Measurements from ENCODE around the gene GSTT2B. TPM values are rescaled to one million over a fixed set of nuclear protein-coding genes. Genes with fewer than 3 reads are reported as not detected.
"Not testable (repeated sequence)": the region's sequence is repeated elsewhere in the genome, so short reads cannot be mapped to it uniquely, and the experiment has no call there.

The GSTT2B gene
- total RNA-seq, 4 donors from 2014 or later, result 3.4 to 9.9 (median 7.5) TPM; not detected in 1

- WGBS, result 90% methylated on average over 3 of the region's 3 CpGs
- DNase-seq (ENCODE audit: extremely low spot score), result no peak
- Histone ChIP-seq H3K36me3 (no peaks in the 10 kb centered on the region), H3K4me3 (no peak overlapping the region), H3K27me3 (no peaks in the 10 kb centered on the region), H3K9me3 (no peaks in the 10 kb centered on the region), H3K4me1 (no peaks in the 10 kb centered on the region), H3K27ac (replicated peaks in 1 of 4) (no peak overlapping the region)
- intact Hi-C loops (cut with DNase I), result no loop called here
- TF ChIP-seq CTCF (IDR thresholded peaks at IDR 0.05) (no peak), POLR2AphosphoS5 (IDR thresholded peaks at IDR 0.05) (no peak), EP300 (IDR thresholded peaks at IDR 0.05) (no peak), POLR2A (IDR thresholded peaks at IDR 0.05; ENCODE audit: low read depth) (no peak)
Observed at GRCh38 chr22:23997092-23997491, 36.1 kb upstream of the GSTT2B start.

GRCh38 chr22:23993581-23994177, 32.7 kb upstream of the GSTT2B start:
- DNase-seq (ENCODE audit: extremely low spot score), result not testable (repeated sequence)

GRCh38 chr22:23993080-23993479, 32.1 kb upstream of the GSTT2B start:
- H3K27me3 ChIP-seq; H3K4me3 ChIP-seq; intact Hi-C loops (cut with DNase I); H3K4me1 ChIP-seq; H3K9me3 ChIP-seq; DNase-seq (ENCODE audit: extremely low spot score); H3K36me3 ChIP-seq; H3K27ac ChIP-seq (replicated peaks in 1 of 4): not testable (repeated sequence)
- 81% methylated on average over 2 of the region's 2 CpGs for WGBS

More at GRCh38 chr22:23993581-23994177, 32.7 kb upstream of the GSTT2B start:
- H3K9me3 ChIP-seq; H3K36me3 ChIP-seq; H3K27ac ChIP-seq (replicated peaks in 1 of 4); H3K4me3 ChIP-seq; H3K4me1 ChIP-seq; H3K27me3 ChIP-seq; intact Hi-C loops (cut with DNase I): not testable (repeated sequence)
- WGBS, result 82% methylated on average over 4 of the region's 4 CpGs

GRCh38 chr22:23989583-23990244, 28.7 kb upstream of the GSTT2B start:
- not testable (repeated sequence) for H3K4me1 ChIP-seq, H3K36me3 ChIP-seq
- WGBS, result 59% methylated on average over 2 of the region's 3 CpGs

GRCh38 chr22:23986538-23987178, 25.7 kb upstream of the GSTT2B start:
- H3K4me1 ChIP-seq; intact Hi-C loops (cut with DNase I); H3K27ac ChIP-seq (replicated peaks in 1 of 4); H3K4me3 ChIP-seq; DNase-seq (ENCODE audit: extremely low spot score); H3K27me3 ChIP-seq; H3K36me3 ChIP-seq; H3K9me3 ChIP-seq: not testable (repeated sequence)
- WGBS, result 85% methylated on average over 4 of the region's 4 CpGs

More at GRCh38 chr22:23989583-23990244, 28.7 kb upstream of the GSTT2B start:
- intact Hi-C loops (cut with DNase I); H3K27me3 ChIP-seq; H3K27ac ChIP-seq (replicated peaks in 1 of 4); DNase-seq (ENCODE audit: extremely low spot score); H3K4me3 ChIP-seq; H3K9me3 ChIP-seq: not testable (repeated sequence)

GRCh38 chr22:23986089-23986488, 25.1 kb upstream of the GSTT2B start:
- H3K4me3 ChIP-seq; H3K4me1 ChIP-seq; H3K36me3 ChIP-seq; H3K27me3 ChIP-seq; H3K9me3 ChIP-seq; H3K27ac ChIP-seq (replicated peaks in 1 of 4); DNase-seq (ENCODE audit: extremely low spot score); intact Hi-C loops (cut with DNase I): not testable (repeated sequence)
- 79% methylated on average over 7 of the region's 8 CpGs for WGBS

- H3K27me3 ChIP-seq, result no peaks in the 10 kb centered on the region
- no peaks in the 10 kb centered on the region for H3K36me3 ChIP-seq
- H3K4me1 ChIP-seq, result no peaks in the 10 kb centered on the region
- DNase-seq (ENCODE audit: extremely low spot score), result no peak
- no peak overlapping the region for H3K27ac ChIP-seq (replicated peaks in 1 of 4)
- no peaks in the 10 kb centered on the region for H3K9me3 ChIP-seq
- H3K4me3 ChIP-seq, result no peak overlapping the region
- 50% methylated on average over 5 of the region's 6 CpGs for WGBS
- TF ChIP-seq CTCF (IDR thresholded peaks at IDR 0.05) (peak in 2 of 3 experiments; percentile 44), EP300 (IDR thresholded peaks at IDR 0.05) (no peak)
- intact Hi-C loops (cut with DNase I), result no loop called here
Observed at GRCh38 chr22:23984430-23984829, 23.4 kb upstream of the GSTT2B start.

GRCh38 chr22:23980567-23980966, 19.6 kb upstream of the GSTT2B start:
- H3K27ac ChIP-seq (replicated peaks in 1 of 4); DNase-seq (ENCODE audit: extremely low spot score); H3K4me1 ChIP-seq; intact Hi-C loops (cut with DNase I); H3K9me3 ChIP-seq; H3K36me3 ChIP-seq; H3K27me3 ChIP-seq: not testable (repeated sequence)
- H3K4me3 ChIP-seq, result peak overlapping the region in 1 of 4 donors; percentile 32
- WGBS, result 45% methylated on average over 4 of the region's 7 CpGs

GRCh38 chr22:23979557-23980240, 18.7 kb upstream of the GSTT2B start, which contains the start of gene GSTT2:
TSS of gene GSTT2 (plus strand) at chr22:23980134.
- intact Hi-C loops (cut with DNase I); DNase-seq (ENCODE audit: extremely low spot score): not testable (repeated sequence)

GRCh38 chr22:23977304-23977703, 16.3 kb upstream of the GSTT2B start:
- intact Hi-C loops (cut with DNase I), result not testable (repeated sequence)
- no CpG with 5 or more reads among the region's 12 CpGs for WGBS

More at GRCh38 chr22:23979557-23980240, 18.7 kb upstream of the GSTT2B start, which contains the start of gene GSTT2:
- H3K27ac ChIP-seq (replicated peaks in 1 of 4); H3K36me3 ChIP-seq; H3K27me3 ChIP-seq; H3K9me3 ChIP-seq; H3K4me1 ChIP-seq: not testable (repeated sequence)
- no CpG with 5 or more reads among the region's 41 CpGs for WGBS
- peak within 1 kb of the TSS in 1 of 4 donors; percentile 32 for H3K4me3 ChIP-seq

More at GRCh38 chr22:23977304-23977703, 16.3 kb upstream of the GSTT2B start:
- not testable (repeated sequence) for H3K27me3 ChIP-seq; H3K27ac ChIP-seq (replicated peaks in 1 of 4); H3K4me1 ChIP-seq; DNase-seq (ENCODE audit: extremely low spot score); H3K36me3 ChIP-seq; H3K9me3 ChIP-seq; H3K4me3 ChIP-seq
